MM.1S (cell line): Measurements from ENCODE around the gene NDUFS8.
A peak's percentile ranks its signal among the peaks of the same experiment; 100 is the strongest.

ENCODE experiments used
- DNase-seq: peaks from one replicate; pipeline ENCODE4 v3.0.0-alpha.2; 2015
- H2AFZ ChIP-seq: fragments of 300-600 bp; sonication (generic); 2 replicates; pipeline ENCODE4 v1.6.0; 2016; ENCODE audit warnings: antibody characterized with exemption, low read length
- H3F3A ChIP-seq: fragments of 300-600 bp; sonication (generic); 2 replicates; pipeline ENCODE4 v1.6.1; 2016; ENCODE audit warnings: mild to moderate bottlenecking, antibody characterized with exemption, low read length, moderate library complexity, mixed read lengths; ENCODE audit not compliant: insufficient read depth
- H3K27ac ChIP-seq: fragments of 300-600 bp; sonication (generic); 2 replicates; pipeline ENCODE4 v1.5.1; 2016; ENCODE audit warnings: mild to moderate bottlenecking, low read length
- H3K27me3 ChIP-seq: fragments of 300-600 bp; sonication (generic); replicated peaks from 2 replicates; pipeline ENCODE4 v1.6.0; 2016; ENCODE audit warnings: low read length; ENCODE audit not compliant: insufficient read depth
- H3K36me3 ChIP-seq: fragments of 300-600 bp; sonication (generic); replicated peaks from 2 replicates; pipeline ENCODE4 v1.6.1; 2016; ENCODE audit warnings: mild to moderate bottlenecking, low read length, mixed read lengths; ENCODE audit not compliant: insufficient read depth
- H3K4me1 ChIP-seq: fragments of 300-600 bp; sonication (generic); 2 replicates; pipeline ENCODE4 v1.6.1; 2016; ENCODE audit warnings: low read length, mixed read lengths
- H3K4me2 ChIP-seq: fragments of 300-600 bp; sonication (generic); 2 replicates; pipeline ENCODE4 v1.6.0; 2016; ENCODE audit warnings: low read depth, low read length
- H3K4me3 ChIP-seq: fragments of 300-600 bp; sonication (generic); 2 replicates; pipeline ENCODE4 v1.5.1; 2016; ENCODE audit warnings: low read length, mixed read lengths
- H3K79me2 ChIP-seq: fragments of 300-600 bp; sonication (generic); 2 replicates; pipeline ENCODE4 v1.6.1; 2016; ENCODE audit warnings: mixed run types, low read length, mixed read lengths
- H3K9ac ChIP-seq: fragments of 300-600 bp; sonication (generic); 2 replicates; pipeline ENCODE4 v1.6.1; 2016; ENCODE audit warnings: low read length, mixed read lengths
- H3K9me2 ChIP-seq: fragments of 300-600 bp; sonication (generic); replicated peaks from 2 replicates; pipeline ENCODE4 v1.6.1; 2016; ENCODE audit warnings: mild to moderate bottlenecking, low read length, mixed read lengths; ENCODE audit not compliant: insufficient read depth
- H3K9me3 ChIP-seq: fragments of 300-600 bp; sonication (generic); replicated peaks from 2 replicates; pipeline ENCODE4 v1.6.1; 2016; ENCODE audit warnings: mild to moderate bottlenecking, low read length, mixed read lengths; ENCODE audit not compliant: insufficient read depth
- H4K20me1 ChIP-seq: fragments of 300-600 bp; sonication (generic); 2 replicates; pipeline ENCODE4 v1.6.1; 2016; ENCODE audit warnings: mild to moderate bottlenecking, low read length, moderate library complexity, mixed read lengths; ENCODE audit not compliant: insufficient read depth
- EZH2 ChIP-seq: fragments of 300-600 bp; sonication (generic); optimal IDR thresholded peaks from 2 replicates; pipeline ENCODE3; 2017; ENCODE audit warnings: low read depth, mild to moderate bottlenecking, antibody characterized with exemption, low read length, mixed read lengths
- EZH2phosphoT487 ChIP-seq: fragments of 300-600 bp; sonication (generic); IDR thresholded peaks from 2 replicates; pipeline ENCODE4 v1.6.1; 2018; ENCODE audit warnings: antibody characterized with exemption, low read length
- TF ChIP-seq, protein P1 (sequence below): fragments of 300-600 bp; sonication (generic); IDR thresholded peaks from 2 replicates; pipeline ENCODE4 v1.5.1; 2016; ENCODE audit warnings: antibody characterized with exemption, low read length, mixed read lengths

Gene NDUFS8

DNA sequence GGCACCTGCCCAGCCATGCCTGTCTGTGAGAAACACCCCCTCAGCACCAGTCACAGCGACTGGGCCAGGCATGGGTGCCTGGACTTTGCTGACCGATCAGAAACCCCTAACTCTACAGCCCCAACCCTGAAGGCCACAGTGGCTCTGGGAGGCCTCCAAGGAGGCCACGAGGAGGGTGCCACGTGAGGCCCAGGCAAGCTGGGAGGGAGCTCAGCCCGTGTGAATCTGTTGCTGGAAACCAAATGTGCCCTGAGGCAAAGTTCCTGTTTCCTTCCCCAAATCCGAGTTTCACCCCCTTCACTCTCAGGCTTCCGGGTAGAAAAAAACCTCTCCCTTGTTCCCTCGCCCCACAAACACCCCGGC, 27.9 kb upstream of the NDUFS8 start:
- Histone ChIP-seq H2AFZ (no peak overlapping the region), H3K36me3 (no peaks in the 10 kb centered on the region), H3F3A (peaks cover 47% of the 10 kb centered on the region), H4K20me1 (no peaks in the 10 kb centered on the region), H3K9me3 (no peaks in the 10 kb centered on the region), H3K4me3 (peak overlapping the region; percentile 86), H3K4me1 (peaks cover 48% of the 10 kb centered on the region), H3K27me3 (no peaks in the 10 kb centered on the region), H3K79me2 (peaks cover 52% of the 10 kb centered on the region), H3K4me2 (peak overlapping the region; percentile 76), H3K9ac (peak overlapping the region; percentile 82), H3K9me2 (no peaks in the 10 kb centered on the region), H3K27ac (peak overlapping the region; percentile 89)
- TF ChIP-seq EZH2phosphoT487, result no peak
- TF ChIP-seq, protein P1, sequence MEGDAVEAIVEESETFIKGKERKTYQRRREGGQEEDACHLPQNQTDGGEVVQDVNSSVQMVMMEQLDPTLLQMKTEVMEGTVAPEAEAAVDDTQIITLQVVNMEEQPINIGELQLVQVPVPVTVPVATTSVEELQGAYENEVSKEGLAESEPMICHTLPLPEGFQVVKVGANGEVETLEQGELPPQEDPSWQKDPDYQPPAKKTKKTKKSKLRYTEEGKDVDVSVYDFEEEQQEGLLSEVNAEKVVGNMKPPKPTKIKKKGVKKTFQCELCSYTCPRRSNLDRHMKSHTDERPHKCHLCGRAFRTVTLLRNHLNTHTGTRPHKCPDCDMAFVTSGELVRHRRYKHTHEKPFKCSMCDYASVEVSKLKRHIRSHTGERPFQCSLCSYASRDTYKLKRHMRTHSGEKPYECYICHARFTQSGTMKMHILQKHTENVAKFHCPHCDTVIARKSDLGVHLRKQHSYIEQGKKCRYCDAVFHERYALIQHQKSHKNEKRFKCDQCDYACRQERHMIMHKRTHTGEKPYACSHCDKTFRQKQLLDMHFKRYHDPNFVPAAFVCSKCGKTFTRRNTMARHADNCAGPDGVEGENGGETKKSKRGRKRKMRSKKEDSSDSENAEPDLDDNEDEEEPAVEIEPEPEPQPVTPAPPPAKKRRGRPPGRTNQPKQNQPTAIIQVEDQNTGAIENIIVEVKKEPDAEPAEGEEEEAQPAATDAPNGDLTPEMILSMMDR, result no peak
- TF ChIP-seq EZH2, result no peak
- DNase-seq, result peak; percentile 61

DNA sequence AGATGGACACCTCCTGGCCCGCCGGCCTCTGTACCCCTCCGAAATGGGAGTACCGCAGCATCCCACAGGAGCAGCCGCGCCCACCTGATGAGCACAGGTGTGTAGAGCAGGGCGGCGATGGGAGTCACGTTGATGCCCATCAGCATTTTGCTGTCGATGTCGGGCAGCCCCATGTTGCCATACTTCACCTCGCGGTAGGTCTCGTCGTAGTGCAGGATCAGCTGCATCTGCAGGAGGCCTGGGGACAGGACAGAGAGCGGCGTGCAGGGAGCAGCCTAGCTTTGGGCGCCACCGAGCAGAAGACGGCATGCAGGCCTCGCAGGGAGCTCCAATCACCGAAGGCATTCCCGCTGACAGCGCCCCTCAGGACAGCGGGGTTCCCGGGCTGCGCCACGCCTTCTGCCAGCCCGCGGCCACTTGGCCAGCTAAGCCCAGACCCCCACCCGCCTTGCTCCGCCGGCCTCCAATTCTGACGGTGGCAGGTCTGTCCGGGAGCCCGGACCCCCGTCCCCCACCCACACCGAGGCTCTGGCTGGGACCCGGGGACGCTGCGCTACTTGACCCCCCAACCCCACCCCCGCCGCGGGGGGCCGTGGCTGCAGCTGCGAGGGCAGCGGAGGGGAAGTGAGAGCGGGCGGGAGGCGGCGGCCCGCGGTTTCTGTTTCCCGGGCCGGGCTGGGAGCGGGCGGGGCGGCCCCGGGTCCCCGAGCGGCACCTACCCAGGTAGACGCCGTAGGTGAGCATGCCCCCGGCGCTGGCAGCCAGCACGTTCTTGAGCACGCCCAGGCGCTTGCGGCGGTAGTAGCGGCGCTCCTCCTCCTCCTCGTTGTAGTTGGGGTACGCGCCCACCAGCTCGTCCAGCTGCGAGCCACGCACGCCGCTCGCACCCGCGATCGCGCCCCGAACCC, 27.3 kb upstream of the NDUFS8 start:
- H3K4me2 ChIP-seq, result peak overlapping the region; percentile 76
- H3K27ac ChIP-seq, result peak overlapping the region; percentile 89
- TF ChIP-seq EZH2phosphoT487 (no peak), EZH2 (no peak)
- TF ChIP-seq, protein P1, result no peak
- DNase-seq, result peak; percentile 77
- H3K4me1 ChIP-seq, result peaks cover 48% of the 10 kb centered on the region
- no peaks in the 10 kb centered on the region for H3K27me3 ChIP-seq
- H2AFZ ChIP-seq, result no peak overlapping the region
- peaks cover 47% of the 10 kb centered on the region for H3F3A ChIP-seq
- peak overlapping the region; percentile 86 for H3K4me3 ChIP-seq
- H3K36me3 ChIP-seq, result no peaks in the 10 kb centered on the region
- H3K9me2 ChIP-seq, result no peaks in the 10 kb centered on the region
- no peaks in the 10 kb centered on the region for H3K9me3 ChIP-seq
- H3K79me2 ChIP-seq, result peaks cover 45% of the 10 kb centered on the region
- H3K9ac ChIP-seq, result peak overlapping the region; percentile 82
- no peaks in the 10 kb centered on the region for H4K20me1 ChIP-seq

GRCh38 chr11:68003846-68004550, 26.5 kb upstream of the NDUFS8 start, which contains the start of gene UNC93B1:
Gene UNC93B1, minus strand, starts transcription at chr11:68004097. Its CDS starts 54 bp downstream, at chr11:68004043.
- Histone ChIP-seq H3K4me3 (peak within 1 kb of the TSS; percentile 86), H3K79me2 (peaks cover 40% of the 10 kb centered on the region), H3K4me1 (peaks cover 54% of the 10 kb centered on the region), H3K9me3 (no peaks in the 10 kb centered on the region), H2AFZ (peak within 1 kb of the TSS; percentile 5; the same call in 1 of the 2 replicates), H3K36me3 (no peaks in the 10 kb centered on the region), H3K4me2 (peak within 1 kb of the TSS; percentile 76), H3K27me3 (no peaks in the 10 kb centered on the region), H3K27ac (peak within 1 kb of the TSS; percentile 89), H3K9me2 (no peaks in the 10 kb centered on the region), H3F3A (peaks cover 49% of the 10 kb centered on the region), H3K9ac (peak within 1 kb of the TSS; percentile 82), H4K20me1 (no peaks in the 10 kb centered on the region)
- DNase-seq, result peak; percentile 96
- TF ChIP-seq EZH2phosphoT487 (no peak), EZH2 (no peak)
- TF ChIP-seq, protein P1, result no peak
